Tibial nerve (tissue), 3 donors: ENCODE measurements around the gene RIOX2.

Source experiments
- CTCF ChIP-seq, 5 experiments: fragments of 200-600 bp in 3 of 5; fragments of 450-650 bp in 2 of 5; sonication (generic) in 3 of 5; IDR thresholded peaks; one replicate each; pipeline ENCODE4 v1.5.1; 2016 to 2019; ENCODE audit warnings: antibody characterized with exemption in 5 of 5, mild to moderate bottlenecking in 3 of 5, moderate library complexity in 2 of 5
- POLR2A ChIP-seq, 2 donors: fragments of 450-650 bp; IDR thresholded peaks; one replicate each; pipeline ENCODE4 v1.6.1; 2017; ENCODE audit warnings: antibody characterized with exemption in 2 of 2, mild to moderate bottlenecking in 2 of 2, moderate library complexity in 2 of 2

GRCh38 chr3:97895216-97895615 is 77.0 kb downstream of the RIOX2 start:
- TF ChIP-seq CTCF (IDR thresholded peaks at IDR 0.05), result no peak
- TF ChIP-seq POLR2A (IDR thresholded peaks at IDR 0.05), result no peak
